Measurements from ENCODE around the gene USP40. TPM values are rescaled to one million over a fixed set of nuclear protein-coding genes. Genes with fewer than 3 reads are reported as not detected.
"Not testable (repeated sequence)": the region's sequence is repeated elsewhere in the genome, so short reads cannot be mapped to it uniquely, and the experiment has no call there.

The USP40 gene
- total RNA-seq (2014; rRNA removed; shearing (Covaris generic)): 11.8 and 21.2 TPM in 2 replicates

DNA sequence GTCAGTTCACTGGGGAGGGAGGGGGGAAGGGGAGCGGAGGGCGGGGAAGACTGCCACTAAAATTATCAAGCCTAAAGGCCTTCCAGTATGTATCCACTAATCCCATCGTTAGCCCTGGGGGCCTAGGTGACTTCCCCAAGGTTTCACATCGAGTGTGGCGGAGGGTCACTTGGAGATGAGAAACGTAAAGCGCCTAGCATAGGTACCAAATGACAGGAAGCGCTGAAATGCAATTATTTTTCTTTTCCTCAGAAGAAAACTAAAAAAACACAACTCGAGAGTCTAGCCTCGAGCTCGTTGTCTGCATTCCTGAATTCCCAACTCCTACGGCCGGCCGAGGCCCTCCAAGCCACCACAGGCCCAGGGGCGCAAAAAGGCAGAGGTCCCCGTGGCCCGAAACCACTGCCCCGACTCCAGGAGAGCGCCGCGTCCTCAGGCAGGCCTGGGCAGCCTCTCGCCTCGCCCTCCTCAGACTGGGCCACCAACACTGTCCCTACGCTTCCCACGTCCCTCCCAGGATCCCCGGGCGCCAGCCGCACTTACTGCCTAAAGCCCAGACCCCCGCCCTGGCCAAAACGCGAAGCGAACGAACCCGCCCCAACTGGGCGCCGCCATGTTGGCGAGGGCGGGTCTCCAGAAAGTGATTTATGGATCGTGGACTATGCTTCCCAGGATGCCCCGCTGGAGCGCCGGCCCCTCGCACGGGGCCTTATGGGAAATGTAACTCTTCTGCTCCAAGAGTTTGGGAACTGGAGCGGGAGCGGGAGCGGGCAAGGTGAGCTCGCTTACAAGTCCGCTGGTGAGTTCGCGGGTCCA, at the start of gene USP40:
TSS of gene USP40 (minus strand) at position 642 of the 816 bp plus-strand sequence. CDS start 1,228 bp downstream, outside the sequence.
- DNase-seq (ENCODE audit: low read depth): peak; percentile 88

DNA sequence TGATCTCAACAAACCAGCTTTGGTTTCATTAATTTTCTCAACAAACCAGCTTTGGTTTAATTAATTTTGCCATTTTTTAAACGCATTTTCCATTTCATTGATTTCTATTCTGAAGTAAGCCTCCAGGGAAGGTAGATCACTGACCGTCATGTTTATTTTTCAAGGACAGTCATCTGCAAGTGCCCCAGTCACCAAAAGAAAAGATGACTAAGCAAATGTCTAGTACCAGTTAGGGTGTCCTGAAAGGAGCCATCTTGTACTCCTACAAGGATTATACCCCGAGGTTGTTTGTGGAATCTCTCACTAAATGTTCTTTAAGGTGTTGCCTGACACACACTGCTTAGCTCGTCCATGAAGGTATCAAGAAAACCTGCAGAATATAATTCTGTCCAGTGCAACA, 44.7 kb upstream of the USP40 start:
- no peak for DNase-seq (ENCODE audit: low read depth)

GRCh38 chr2:233605680-233606079, 39.1 kb upstream of the USP40 start:
- no peak for DNase-seq (ENCODE audit: low read depth)

DNA sequence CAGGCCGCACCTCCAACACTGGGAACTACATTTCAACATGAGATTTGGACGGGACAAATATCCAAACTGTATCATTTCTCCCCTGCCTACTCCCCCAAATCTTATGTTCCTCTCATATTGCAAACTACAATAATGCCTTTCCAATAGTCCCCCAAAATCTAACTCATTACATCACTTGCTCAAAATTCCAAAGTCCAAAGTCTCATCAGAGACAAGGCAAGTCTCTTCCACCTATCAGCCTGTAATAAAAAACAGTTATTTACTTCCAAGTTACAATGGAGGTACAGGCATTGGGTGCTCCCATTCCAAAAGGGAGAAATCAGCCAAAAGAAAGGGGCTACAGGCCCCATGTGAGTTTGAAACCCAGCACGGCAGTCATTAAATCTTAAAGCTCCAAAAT, 38.2 kb upstream of the USP40 start:
- DNase-seq (ENCODE audit: low read depth): no peak

- DNase-seq (ENCODE audit: low read depth): no peak
Observed at GRCh38 chr2:233603520-233603919, 36.9 kb upstream of the USP40 start.

DNA sequence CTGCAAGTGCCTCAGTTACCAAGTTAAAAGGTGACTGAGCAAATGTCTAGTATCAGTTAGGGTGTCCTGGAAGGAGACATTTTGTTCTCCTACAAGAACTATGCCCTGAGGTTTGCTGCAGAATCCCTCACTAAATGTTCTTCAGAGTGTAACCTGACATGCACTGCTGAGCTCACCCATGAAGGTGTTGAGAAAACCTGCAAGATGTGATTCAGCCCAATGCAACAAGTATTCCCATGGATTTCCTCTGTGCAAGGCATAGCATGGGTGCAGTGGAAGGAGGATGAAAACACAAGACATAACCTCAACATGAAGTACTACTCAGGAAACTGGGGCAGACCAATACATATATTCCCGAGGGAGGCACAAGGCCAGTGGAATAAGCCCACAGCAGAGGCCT, 35.5 kb upstream of the USP40 start:
- DNase-seq (ENCODE audit: low read depth): no peak

GRCh38 chr2:233600386-233600785, 33.8 kb upstream of the USP40 start:
- no peak for DNase-seq (ENCODE audit: low read depth)

DNA sequence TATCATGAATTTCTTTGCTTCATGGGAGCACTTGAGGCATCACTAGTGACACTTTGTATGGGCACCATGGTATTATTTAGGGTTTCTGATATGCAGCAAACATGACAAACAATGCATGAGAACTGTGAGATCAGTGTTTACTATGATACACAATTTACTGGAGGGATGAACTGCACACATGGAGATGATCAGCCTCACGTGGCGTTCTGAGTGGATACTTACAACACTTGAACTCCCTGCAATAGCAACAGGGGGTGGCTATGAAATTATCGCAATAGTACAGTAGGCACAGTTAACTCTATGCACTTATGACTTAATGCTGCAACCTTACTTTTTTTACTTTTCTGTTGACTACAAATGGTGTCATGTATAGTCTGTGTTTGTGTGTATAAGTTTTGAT, 32.4 kb upstream of the USP40 start:
- no peak for DNase-seq (ENCODE audit: low read depth)

DNA sequence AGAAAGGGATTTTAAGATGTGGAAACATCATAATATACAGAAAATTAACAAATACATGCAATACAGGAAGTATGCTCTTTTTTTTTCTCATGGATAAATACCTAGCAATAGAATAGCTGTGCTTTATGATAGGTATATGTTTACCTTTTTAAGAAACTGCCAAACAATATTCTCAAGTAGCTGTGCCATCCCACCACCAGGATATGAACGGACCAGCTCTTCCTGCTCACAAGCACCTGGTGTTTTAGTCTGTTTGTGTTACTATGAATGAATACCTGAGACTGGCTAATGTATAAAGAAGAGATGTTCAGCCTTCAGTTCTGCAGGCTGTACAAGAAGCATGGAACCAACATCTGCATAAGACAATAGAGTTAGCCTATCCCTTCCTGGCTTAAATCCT, 30.9 kb upstream of the USP40 start:
- no peak for DNase-seq (ENCODE audit: low read depth)

DNA sequence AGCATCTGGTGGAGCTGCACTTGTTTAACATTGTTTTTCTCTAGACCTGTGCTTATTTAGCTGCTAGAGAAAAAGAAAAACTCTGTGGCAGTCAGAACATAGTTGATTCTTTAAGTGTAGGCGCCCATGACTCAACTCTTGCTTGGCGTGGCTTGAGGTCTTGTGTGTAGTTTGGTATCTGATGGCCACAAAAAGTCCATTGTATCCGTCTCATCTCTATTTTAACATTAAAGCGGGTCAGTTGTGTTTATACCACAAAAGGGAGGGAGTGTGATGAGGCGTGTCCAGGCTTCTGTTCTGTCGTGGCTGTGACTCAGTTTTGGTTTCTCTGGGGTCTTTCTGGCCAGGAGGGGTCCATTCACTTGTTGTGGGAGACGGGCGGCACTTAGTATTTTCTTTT, 26.6 kb upstream of the USP40 start:
- peak; percentile 13 for DNase-seq (ENCODE audit: low read depth)

- not testable (repeated sequence) for DNase-seq (ENCODE audit: low read depth)
Observed at GRCh38 chr2:233592706-233593105, 26.1 kb upstream of the USP40 start.

- DNase-seq (ENCODE audit: low read depth): no peak
Observed at GRCh38 chr2:233588400-233588799, 21.8 kb upstream of the USP40 start.

- no peak for DNase-seq (ENCODE audit: low read depth)
Observed at GRCh38 chr2:233584210-233584609, 17.6 kb upstream of the USP40 start.

- DNase-seq (ENCODE audit: low read depth): not testable (repeated sequence)
Observed at GRCh38 chr2:233583217-233583965, 16.8 kb upstream of the USP40 start.

DNA sequence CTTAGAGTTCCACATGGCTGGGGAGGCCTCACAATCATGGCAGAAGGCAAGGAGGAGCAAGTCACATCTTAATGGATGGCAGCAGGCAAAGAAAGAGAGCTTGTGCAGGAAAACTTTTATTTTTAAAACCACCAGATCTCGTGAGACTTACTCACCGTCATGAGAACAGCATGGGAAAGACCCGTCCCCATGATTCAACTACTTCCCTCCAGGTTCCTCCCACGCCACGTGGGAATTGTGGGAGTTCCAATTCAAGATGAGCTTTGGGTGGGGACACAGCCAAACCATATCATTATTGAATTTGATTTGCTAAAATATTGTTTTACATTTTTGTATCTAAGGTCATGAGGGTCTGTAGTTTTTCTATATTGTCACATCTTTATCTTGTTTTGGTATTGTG, 10.8 kb upstream of the USP40 start:
- DNase-seq (ENCODE audit: low read depth): not testable (repeated sequence)

DNA sequence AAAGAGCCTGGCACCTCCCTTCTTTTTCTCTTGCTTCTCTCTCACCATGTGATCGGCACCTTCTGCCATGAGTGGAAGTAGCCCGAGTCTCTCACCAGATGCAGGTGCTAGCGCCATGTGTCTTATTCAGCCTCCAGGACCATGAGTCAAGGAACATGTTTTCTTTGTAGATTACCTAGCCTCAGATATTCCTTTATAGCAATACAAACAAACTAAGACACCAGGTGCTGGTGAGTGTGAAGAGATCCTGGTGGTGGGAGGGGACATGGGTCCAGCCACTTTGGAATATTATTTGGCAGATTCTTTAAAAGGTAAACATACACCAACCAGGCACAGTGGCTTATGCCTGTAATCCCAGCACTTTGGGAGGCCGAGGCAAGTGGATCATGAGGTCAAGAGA, 5.9 kb upstream of the USP40 start:
- no peak for DNase-seq (ENCODE audit: low read depth)

DNA sequence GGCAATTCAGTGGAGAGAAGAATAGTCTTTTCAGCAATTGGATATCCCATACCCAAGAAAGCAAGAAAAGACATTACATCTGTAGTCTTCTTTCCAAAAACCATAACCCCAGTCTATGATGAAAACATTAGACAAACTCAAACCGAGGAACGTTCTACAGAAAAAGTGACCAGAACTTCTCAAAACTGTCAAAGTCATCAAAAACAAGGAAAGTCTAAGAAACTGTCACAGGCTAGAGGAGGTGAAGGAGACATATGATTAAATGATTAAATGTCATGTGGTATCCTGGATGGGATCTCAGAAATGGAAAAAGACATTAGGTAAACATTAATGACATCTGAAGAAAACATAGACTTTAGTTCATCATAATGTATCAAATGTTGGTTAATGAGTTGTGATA, 4.9 kb upstream of the USP40 start:
- DNase-seq (ENCODE audit: low read depth): no peak

- no peak for DNase-seq (ENCODE audit: low read depth)
Observed at GRCh38 chr2:233571001-233571400, 4.4 kb upstream of the USP40 start.

DNA sequence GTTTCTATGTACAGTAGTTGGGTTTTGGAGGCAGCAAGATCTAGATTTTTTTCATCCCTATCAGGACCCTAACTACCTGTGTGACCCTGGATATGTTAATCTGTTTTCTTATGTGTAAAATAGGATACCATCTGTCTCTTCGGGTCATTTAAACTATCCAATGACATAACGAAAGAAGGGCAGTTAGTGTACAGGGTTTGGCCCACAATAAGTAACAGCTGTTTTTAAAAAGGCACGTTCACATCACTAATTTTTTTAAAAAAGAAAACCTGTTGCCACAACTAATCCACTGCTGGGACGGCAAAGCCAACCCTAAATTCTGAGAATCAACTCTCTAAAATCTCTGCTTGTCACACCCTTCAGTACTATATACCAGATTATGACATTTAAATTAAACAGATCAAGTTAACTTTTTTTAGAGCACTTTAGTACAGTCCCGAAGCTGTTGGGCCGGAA, 869 bp downstream of the USP40 start:
- DNase-seq (ENCODE audit: low read depth): no peak

DNA sequence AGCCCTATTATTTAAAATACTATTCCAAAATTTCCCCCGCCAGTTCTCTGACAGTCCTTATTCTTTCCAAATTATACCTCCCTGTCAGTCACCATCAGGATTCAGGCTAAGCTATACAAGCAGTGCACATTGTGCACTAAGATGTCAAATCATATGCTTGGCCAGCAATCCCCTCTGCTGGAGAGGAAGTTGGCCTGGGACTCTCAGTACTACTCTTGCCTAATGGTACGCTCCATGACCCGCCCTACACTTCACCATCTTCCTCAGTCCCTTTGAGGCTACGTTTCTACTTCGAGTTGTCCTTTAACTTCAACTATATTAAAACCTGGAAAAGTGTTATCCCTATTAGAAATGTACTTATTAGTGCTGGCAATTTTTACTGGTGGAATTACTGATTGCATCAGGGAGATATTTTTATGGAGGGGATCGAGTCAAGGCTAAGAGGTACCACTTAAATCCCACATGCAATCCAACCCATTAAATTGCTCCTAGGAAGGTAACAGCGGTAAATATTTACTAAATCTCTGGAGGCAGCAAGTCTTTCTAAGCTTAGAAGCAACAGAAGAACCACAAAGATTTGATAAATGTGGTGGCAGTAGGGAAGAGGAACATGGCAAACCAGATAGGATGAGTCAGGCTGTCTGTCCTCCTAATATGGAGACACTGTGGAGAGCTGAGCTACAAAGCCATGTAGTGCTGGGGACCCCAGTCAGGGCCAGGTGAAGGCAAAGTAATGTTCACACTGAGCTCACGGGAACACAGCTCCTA, 2.7 kb downstream of the USP40 start:
- peak; percentile 65 for DNase-seq (ENCODE audit: low read depth)

GRCh38 chr2:233556881-233557736, 9.5 kb downstream of the USP40 start:
- peak; percentile 85 for DNase-seq (ENCODE audit: low read depth)

Data from M059J (cell line).